ENCODE results near the gene COX17. TPM values are rescaled to one million over a fixed set of nuclear protein-coding genes. Genes with fewer than 3 reads are reported as not detected.

Gene COX17
- total and polyA plus RNA-seq, 2 of the 13 experiments (the other 11 are each of a cell fraction or from before 2014, with no cell fraction given) = 41.4 to 51.0 TPM

- TF ChIP-seq GTF3A (CRISPR knock-in tag; conservative IDR thresholded peaks at IDR 0.05) = no peak
- no peak for TF ChIP-seq SNAPC4 (CRISPR knock-in tag; IDR thresholded peaks at IDR 0.05)
- TF ChIP-seq STAT5B (CRISPR knock-in tag; IDR thresholded peaks at IDR 0.05) = no peak
- no peak for TF ChIP-seq KAT2B (IDR thresholded peaks at IDR 0.05; ENCODE audit: borderline replicate concordance, low read depth, low read length)
These were observed 51.6 kb downstream of the COX17 start (continued) for GRCh38 chr3:119625451-119626153.

- CTCF ChIA-PET (ENCODE audit: low intra/inter-chr PET ratio, low total read pairs) = no interaction called here
- WGBS (ENCODE audit: low lambda C conversion rate) = 33% methylated on average over 6 of the region's 9 CpGs
- Histone ChIP-seq H3K4me3 (replicated peaks in 1 of 3; ENCODE audit: insufficient read depth in 1 of 3, low read depth in 2 of 3, low read length in 3 of 3) (no peak overlapping the region), H3K27me3 (ENCODE audit: control insufficient read depth in 1 of 2, insufficient read depth in 2 of 2, low read length in 2 of 2) (peaks cover 2 to 10% of the 10 kb centered on the region in 2 experiments; a peak in 2 of 5 replicates), H3K79me2 (ENCODE audit: insufficient read depth, low read length) (no peaks in the 10 kb centered on the region), H3K36me3 (replicated peaks in 1 of 2; ENCODE audit: control insufficient read depth in 1 of 2, insufficient read depth in 2 of 2, low read length in 2 of 2) (no peaks in the 10 kb centered on the region), H3K4me1 (ENCODE audit: insufficient read depth, low read length) (no peaks in the 10 kb centered on the region), H3K9ac (ENCODE audit: insufficient read depth, low read depth, low read length) (no peak overlapping the region), H2AFZ (ENCODE audit: low read length) (no peak overlapping the region), H3K9me3 (ENCODE audit: low read length) (no peaks in the 10 kb centered on the region), H3K4me2 (ENCODE audit: low read depth, low read length) (no peak overlapping the region), H3K27ac (ENCODE audit: extremely low read length, insufficient read depth, low read length) (no peak overlapping the region), H4K20me1 (ENCODE audit: insufficient read depth, low read length) (no peaks in the 10 kb centered on the region)
- intact Hi-C loops (cut with micrococcal nuclease; ENCODE audit: unreplicated experiment) (loop anchor here (5.0 kb wide), 1 partner anchor 312 kb away; no protein-coding TSS in a partner anchor), in situ Hi-C loops (cut with HindIII; ENCODE audit: extremely low pct_ligation_motif_present, low pct_unique_long_range_greater_than_20kb) (no loop called here)
- ATAC-seq (no peak), FAIRE-seq (no peak), DNase-seq (ENCODE audit: low spot score) (no peak)
- no TSS peak for BruUV-seq (replicated peaks)
- no peak for TF ChIP-seq MXD1 (CRISPR knock-in tag; IDR thresholded peaks at IDR 0.05)
- TF ChIP-seq ZNF580 (CRISPR knock-in tag; IDR thresholded peaks at IDR 0.05; ENCODE audit: borderline replicate concordance, low read depth) = no peak
- no peak for TF ChIP-seq MTA3 (CRISPR knock-in tag; IDR thresholded peaks at IDR 0.05)
- TF ChIP-seq REPIN1 (CRISPR knock-in tag; IDR thresholded peaks at IDR 0.05; ENCODE audit: borderline replicate concordance, low read depth) = no peak
- TF ChIP-seq ZNF776 (CRISPR knock-in tag; IDR thresholded peaks at IDR 0.05) = no peak
- 0 out of 2 replicates have a peak, but pooled peaks have one; percentile 48 for TF ChIP-seq ZNF564 (CRISPR knock-in tag; IDR thresholded peaks at IDR 0.05)
- POLR2A ChIA-PET = no interaction called here
These were observed 53.0 kb downstream of the COX17 start for GRCh38 chr3:119624002-119624720.
